ENCODE results near the gene RANBP6. TPM values are rescaled to one million over a fixed set of nuclear protein-coding genes. Genes with fewer than 3 reads are reported as not detected.
A peak's percentile ranks its signal among the peaks of the same experiment; 100 is the strongest.

Gene RANBP6
- total and polyA plus RNA-seq, 5 donors, result 9.8 to 28.1 (median 21.5) TPM

- Histone ChIP-seq H3K27ac (ENCODE audit: low read length) (peak overlapping the region; percentile 95), H3K27me3 (ENCODE audit: control insufficient read depth, insufficient read depth) (no peaks in the 10 kb centered on the region), H3K4me1 (ENCODE audit: control insufficient read depth, insufficient read depth, low read length) (no peaks in the 10 kb centered on the region), H3K9me3 (ENCODE audit: control insufficient read depth, low read length) (no peaks in the 10 kb centered on the region), H3K4me3 (ENCODE audit: low read length) (peak overlapping the region; percentile 100)
- ATAC-seq, result peak; percentile 87 to 89
- under 1% methylated on average over 59 of the region's 59 CpGs for WGBS
- peak; percentile 77 to 95 (median 89) for DNase-seq
- intact Hi-C loops (cut with DNase I), result no loop called here
Measured at GRCh38 chr9:6007058-6007769, 8.2 kb downstream of the RANBP6 start.

- Histone ChIP-seq H3K9me3 (ENCODE audit: control insufficient read depth, low read length) (no peaks in the 10 kb centered on the region), H3K4me3 (ENCODE audit: low read length) (peak overlapping the region; percentile 100), H3K4me1 (ENCODE audit: control insufficient read depth, insufficient read depth, low read length) (no peaks in the 10 kb centered on the region), H3K27ac (ENCODE audit: low read length) (no peak overlapping the region), H3K27me3 (ENCODE audit: control insufficient read depth, insufficient read depth) (no peaks in the 10 kb centered on the region)
- ATAC-seq (no peak), DNase-seq (peak in 1 of 3 donors; percentile 95)
- intact Hi-C loops (cut with DNase I), result no loop called here
- WGBS, result under 1% methylated on average over 13 of the region's 13 CpGs
Measured at GRCh38 chr9:6006749-6007057, 8.7 kb downstream of the RANBP6 start.

- H3K4me3 ChIP-seq (ENCODE audit: low read length), result no peak overlapping the region
- ATAC-seq (no peak), DNase-seq (no peak)
- H3K4me1 ChIP-seq (ENCODE audit: control insufficient read depth, insufficient read depth, low read length), result peaks cover 4% of the 10 kb centered on the region
- H3K27ac ChIP-seq (ENCODE audit: low read length), result no peak overlapping the region
- H3K27me3 ChIP-seq (ENCODE audit: control insufficient read depth, insufficient read depth), result no peaks in the 10 kb centered on the region
- no peaks in the 10 kb centered on the region for H3K9me3 ChIP-seq (ENCODE audit: control insufficient read depth, low read length)
- WGBS, result 92% methylated on average over 2 of the region's 2 CpGs
- intact Hi-C loops (cut with DNase I), result no loop called here
Measured at GRCh38 chr9:6000955-6001354, 14.5 kb downstream of the RANBP6 start.

- no peak overlapping the region for H3K27ac ChIP-seq (ENCODE audit: low read length)
- WGBS, result 85% methylated on average over 2 of the region's 2 CpGs
- H3K4me1 ChIP-seq (ENCODE audit: control insufficient read depth, insufficient read depth, low read length), result peaks cover 4% of the 10 kb centered on the region
- H3K27me3 ChIP-seq (ENCODE audit: control insufficient read depth, insufficient read depth), result no peaks in the 10 kb centered on the region
- intact Hi-C loops (cut with DNase I), result no loop called here
- DNase-seq (no peak), ATAC-seq (no peak)
- H3K9me3 ChIP-seq (ENCODE audit: control insufficient read depth, low read length), result no peaks in the 10 kb centered on the region
- no peak overlapping the region for H3K4me3 ChIP-seq (ENCODE audit: low read length)
Measured at GRCh38 chr9:5999443-6000101, 15.9 kb downstream of the RANBP6 start.

GRCh38 chr9:5994493-5994892 is 20.9 kb downstream of the RANBP6 start:
- Histone ChIP-seq H3K4me1 (ENCODE audit: control insufficient read depth, insufficient read depth, low read length) (peaks cover 2% of the 10 kb centered on the region), H3K27ac (ENCODE audit: low read length) (no peak overlapping the region), H3K27me3 (ENCODE audit: control insufficient read depth, insufficient read depth) (no peaks in the 10 kb centered on the region), H3K4me3 (ENCODE audit: low read length) (no peak overlapping the region), H3K9me3 (ENCODE audit: control insufficient read depth, low read length) (no peaks in the 10 kb centered on the region)
- 74% methylated on average over 1 of the region's 1 CpG for WGBS
- intact Hi-C loops (cut with DNase I), result no loop called here
- no peak for DNase-seq
- no peak for ATAC-seq

GRCh38 chr9:5988265-5988664 is 27.2 kb downstream of the RANBP6 start:
- Histone ChIP-seq H3K4me1 (ENCODE audit: control insufficient read depth, insufficient read depth, low read length) (no peaks in the 10 kb centered on the region), H3K9me3 (ENCODE audit: control insufficient read depth, low read length) (no peaks in the 10 kb centered on the region), H3K4me3 (ENCODE audit: low read length) (no peak overlapping the region), H3K27ac (ENCODE audit: low read length) (no peak overlapping the region), H3K27me3 (ENCODE audit: control insufficient read depth, insufficient read depth) (no peaks in the 10 kb centered on the region)
- 70% methylated on average over 5 of the region's 5 CpGs for WGBS
- ATAC-seq (peak; percentile 76 to 85), DNase-seq (peak in 2 of 3 donors; percentile 46 to 50)
- intact Hi-C loops (cut with DNase I), result no loop called here

- Histone ChIP-seq H3K9me3 (ENCODE audit: control insufficient read depth, low read length) (no peaks in the 10 kb centered on the region), H3K4me3 (ENCODE audit: low read length) (no peak overlapping the region), H3K27me3 (ENCODE audit: control insufficient read depth, insufficient read depth) (no peaks in the 10 kb centered on the region), H3K27ac (ENCODE audit: low read length) (no peak overlapping the region), H3K4me1 (ENCODE audit: control insufficient read depth, insufficient read depth, low read length) (peaks cover 2% of the 10 kb centered on the region)
- 94% methylated on average over 2 of the region's 2 CpGs for WGBS
- ATAC-seq (no peak), DNase-seq (no peak)
- intact Hi-C loops (cut with DNase I), result no loop called here
Measured at GRCh38 chr9:5983042-5983441, 32.4 kb downstream of the RANBP6 start.

- DNase-seq (no peak), ATAC-seq (no peak)
- WGBS, result 85% methylated on average over 2 of the region's 2 CpGs
- H3K4me1 ChIP-seq (ENCODE audit: control insufficient read depth, insufficient read depth, low read length), result peaks cover 2% of the 10 kb centered on the region
- H3K4me3 ChIP-seq (ENCODE audit: low read length), result no peak overlapping the region
- H3K9me3 ChIP-seq (ENCODE audit: control insufficient read depth, low read length), result no peaks in the 10 kb centered on the region
- no peak overlapping the region for H3K27ac ChIP-seq (ENCODE audit: low read length)
- intact Hi-C loops (cut with DNase I), result no loop called here
- no peaks in the 10 kb centered on the region for H3K27me3 ChIP-seq (ENCODE audit: control insufficient read depth, insufficient read depth)
Measured at GRCh38 chr9:5982317-5982716, 33.1 kb downstream of the RANBP6 start.

- ATAC-seq (no peak), DNase-seq (no peak)
- Histone ChIP-seq H3K4me3 (ENCODE audit: low read length) (no peak overlapping the region), H3K4me1 (ENCODE audit: control insufficient read depth, insufficient read depth, low read length) (peaks cover 4% of the 10 kb centered on the region), H3K27me3 (ENCODE audit: control insufficient read depth, insufficient read depth) (no peaks in the 10 kb centered on the region), H3K9me3 (ENCODE audit: control insufficient read depth, low read length) (no peaks in the 10 kb centered on the region), H3K27ac (ENCODE audit: low read length) (no peak overlapping the region)
- intact Hi-C loops (cut with DNase I), result no loop called here
- WGBS, result 48% methylated on average over 1 of the region's 1 CpG
Measured at GRCh38 chr9:5978523-5978922, 36.9 kb downstream of the RANBP6 start.

GRCh38 chr9:5976674-5977397 is 38.6 kb downstream of the RANBP6 start:
- DNase-seq, result no peak
- WGBS, result 80% methylated on average over 2 of the region's 2 CpGs
- intact Hi-C loops (cut with DNase I), result no loop called here
- H3K27ac ChIP-seq (ENCODE audit: low read length), result peak overlapping the region; percentile 81
- no peak overlapping the region for H3K4me3 ChIP-seq (ENCODE audit: low read length)
- H3K4me1 ChIP-seq (ENCODE audit: control insufficient read depth, insufficient read depth, low read length), result peaks cover 2% of the 10 kb centered on the region
- ATAC-seq, result peak; percentile 67 to 68
- H3K9me3 ChIP-seq (ENCODE audit: control insufficient read depth, low read length), result no peaks in the 10 kb centered on the region
- H3K27me3 ChIP-seq (ENCODE audit: control insufficient read depth, insufficient read depth), result no peaks in the 10 kb centered on the region

- Histone ChIP-seq H3K4me1 (ENCODE audit: control insufficient read depth, insufficient read depth, low read length) (no peaks in the 10 kb centered on the region), H3K27me3 (ENCODE audit: control insufficient read depth, insufficient read depth) (no peaks in the 10 kb centered on the region), H3K27ac (ENCODE audit: low read length) (no peak overlapping the region), H3K4me3 (ENCODE audit: low read length) (no peak overlapping the region), H3K9me3 (ENCODE audit: control insufficient read depth, low read length) (no peaks in the 10 kb centered on the region)
- intact Hi-C loops (cut with DNase I), result no loop called here
- DNase-seq (no peak), ATAC-seq (no peak)
Measured at GRCh38 chr9:5971740-5972139, 43.7 kb downstream of the RANBP6 start.

All from right cardiac atrium (tissue), 5 donors.